GM21526 (cell line): Measurements from ENCODE around the gene CAPN3.

Experiments
- ATAC-seq: cut with Tn5 transposase; IDR thresholded peaks from one replicate; pipeline ENCODE4 v1.9.1; 2021; ENCODE audit warnings: moderate library complexity; ENCODE audit not compliant: unreplicated experiment, low FRiP score

Gene CAPN3

GRCh38 chr15:42387603-42388002 lies 28.3 kb downstream of the CAPN3 start:
- no peak for ATAC-seq

- no peak for ATAC-seq
Observed at GRCh38 chr15:42392309-42393024, 33.2 kb downstream of the CAPN3 start.

- no peak for ATAC-seq
Observed at GRCh38 chr15:42394106-42394505, 34.8 kb downstream of the CAPN3 start.

- ATAC-seq = no peak
Observed at GRCh38 chr15:42395838-42396237, 36.5 kb downstream of the CAPN3 start.

- ATAC-seq = no peak
Observed at GRCh38 chr15:42401544-42402454, 42.5 kb downstream of the CAPN3 start.

DNA sequence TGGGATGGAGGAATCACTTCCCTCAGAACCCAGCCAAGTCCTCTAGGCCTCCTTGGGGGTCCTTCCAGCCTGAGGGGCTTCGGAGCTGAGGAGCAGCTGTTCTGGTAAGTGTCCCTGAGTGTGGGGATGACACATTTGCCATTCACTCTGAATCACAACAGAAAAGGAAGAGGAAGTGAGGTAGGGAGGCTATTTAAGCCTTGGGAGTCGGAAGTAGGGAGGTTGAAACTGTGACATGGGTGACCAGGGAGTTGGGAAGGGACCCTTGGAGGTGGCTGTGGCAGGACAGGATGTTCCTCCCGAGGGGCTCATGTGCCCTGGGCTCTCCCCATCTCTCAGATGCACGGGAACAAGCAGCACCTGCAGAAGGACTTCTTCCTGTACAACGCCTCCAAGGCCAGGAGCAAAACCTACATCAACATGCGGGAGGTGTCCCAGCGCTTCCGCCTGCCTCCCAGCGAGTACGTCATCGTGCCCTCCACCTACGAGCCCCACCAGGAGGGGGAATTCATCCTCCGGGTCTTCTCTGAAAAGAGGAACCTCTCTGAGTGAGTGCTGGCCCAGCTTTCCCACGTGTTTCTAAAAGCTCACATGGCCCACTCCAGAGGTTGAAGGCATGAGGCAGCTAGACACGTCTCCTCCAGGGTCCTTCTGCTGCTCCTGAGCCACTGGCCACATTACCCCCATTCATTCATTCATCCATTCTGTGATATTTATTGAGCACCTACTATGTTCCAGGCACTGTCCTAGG lies 43.3 kb downstream of the CAPN3 start:
- no peak for ATAC-seq

- no peak for ATAC-seq
Observed at GRCh38 chr15:42403389-42403788, 44.1 kb downstream of the CAPN3 start.

- no peak for ATAC-seq
Observed at GRCh38 chr15:42404461-42405235, 45.3 kb downstream of the CAPN3 start.

- ATAC-seq = no peak
Observed at GRCh38 chr15:42405863-42406482, 46.7 kb downstream of the CAPN3 start.

- ATAC-seq = no peak
Observed at GRCh38 chr15:42408178-42408577, 48.9 kb downstream of the CAPN3 start.

GRCh38 chr15:42409011-42409410 lies 49.7 kb downstream of the CAPN3 start:
- ATAC-seq = no peak

- no peak for ATAC-seq
Observed at GRCh38 chr15:42411884-42412283, 52.6 kb downstream of the CAPN3 start.

GRCh38 chr15:42413920-42414319 lies 54.6 kb downstream of the CAPN3 start:
- no peak for ATAC-seq

DNA sequence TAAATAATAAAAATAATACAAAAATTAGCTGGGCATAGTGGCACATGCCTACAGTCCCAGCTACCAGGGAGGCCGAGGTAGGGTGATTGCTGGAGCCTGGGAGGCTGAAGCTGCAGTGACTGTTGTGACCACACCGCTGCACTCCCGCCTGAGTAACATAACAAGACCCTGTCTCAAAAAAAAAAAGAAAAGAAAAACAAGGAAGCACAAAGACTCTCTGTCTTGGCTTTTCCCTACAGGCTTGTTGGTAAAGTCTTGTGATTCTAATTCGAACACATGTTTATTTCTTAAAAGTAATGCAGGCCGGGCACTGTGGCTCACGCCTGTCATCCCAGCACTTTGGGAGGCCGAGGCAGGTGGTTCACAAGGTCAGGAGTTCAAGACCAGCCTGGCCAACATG lies 60.1 kb downstream of the CAPN3 start:
- ATAC-seq = no peak

- ATAC-seq = no peak
Observed at GRCh38 chr15:42421376-42421775, 62.1 kb downstream of the CAPN3 start.

- ATAC-seq = no peak
Observed at GRCh38 chr15:42427429-42428223, 68.3 kb downstream of the CAPN3 start.

- ATAC-seq = no peak
Observed at GRCh38 chr15:42444415-42445063, 85.2 kb downstream of the CAPN3 start.

GRCh38 chr15:42445551-42445950 lies 86.2 kb downstream of the CAPN3 start:
- no peak for ATAC-seq

- no peak for ATAC-seq
Observed at GRCh38 chr15:42447599-42447998, 88.3 kb downstream of the CAPN3 start.
